GM21786 (cell line): Measurements from ENCODE around the gene ZNF385D.

Experiments
- ATAC-seq: cut with Tn5 transposase; IDR thresholded peaks from one replicate; pipeline ENCODE4 v1.9.1; 2021; ENCODE audit not compliant: unreplicated experiment

Gene ZNF385D

DNA sequence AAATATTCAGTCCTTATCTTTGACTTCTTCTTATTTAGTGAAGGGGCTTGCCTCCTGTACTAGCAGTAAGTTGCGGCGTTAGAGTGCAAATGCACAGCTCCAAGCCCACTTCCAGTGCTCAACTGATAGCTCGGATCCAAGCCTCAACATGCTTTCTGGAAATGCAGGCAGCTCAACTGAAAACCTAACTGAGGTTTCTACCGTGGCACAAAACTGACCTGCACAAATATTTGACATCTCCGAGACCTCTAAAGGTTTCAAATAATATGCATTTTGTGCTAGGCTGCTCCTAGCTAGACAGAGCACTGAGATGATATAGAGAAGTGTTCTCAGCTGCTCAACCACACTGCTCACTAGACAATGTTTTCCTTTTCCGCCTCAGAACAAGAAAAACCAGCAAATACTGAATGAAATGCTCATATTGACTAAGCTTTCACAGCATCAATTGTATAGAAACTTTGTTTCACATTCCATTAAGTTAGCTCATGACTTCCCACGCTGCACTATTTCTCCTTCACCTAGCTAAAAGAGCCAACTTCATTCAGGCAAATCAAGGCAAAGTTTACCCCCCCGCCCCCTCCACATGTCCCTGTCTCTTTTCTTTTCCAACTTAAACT, 822 bp downstream of the ZNF385D start:
- ATAC-seq = no peak

DNA sequence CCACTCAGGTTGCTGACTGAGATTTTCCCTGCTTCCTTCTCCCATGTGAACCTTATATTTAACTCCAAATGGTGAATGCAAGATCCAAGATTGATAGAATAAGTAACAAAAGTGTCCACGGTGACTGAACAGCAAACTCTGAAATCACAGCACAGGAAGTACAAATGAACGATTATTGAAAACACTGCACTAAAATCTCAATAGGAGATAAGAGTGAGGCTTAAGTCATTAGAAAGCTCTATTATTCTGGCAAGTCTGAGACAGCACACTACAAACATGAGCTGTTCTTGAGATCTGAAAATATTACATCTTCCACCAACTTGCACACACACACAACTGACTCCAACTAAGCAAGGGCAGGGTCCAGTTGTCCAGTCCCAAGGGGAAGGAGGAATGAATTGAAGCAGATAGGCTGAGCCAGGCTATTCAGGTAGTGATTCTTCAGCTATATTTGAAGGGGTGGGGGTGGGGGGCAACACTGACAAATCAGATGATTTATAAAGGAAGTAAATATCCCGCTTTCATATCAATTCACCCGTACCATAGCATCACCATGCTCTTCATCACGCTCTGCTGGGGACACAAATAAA, 2.9 kb downstream of the ZNF385D start:
- ATAC-seq = no peak

DNA sequence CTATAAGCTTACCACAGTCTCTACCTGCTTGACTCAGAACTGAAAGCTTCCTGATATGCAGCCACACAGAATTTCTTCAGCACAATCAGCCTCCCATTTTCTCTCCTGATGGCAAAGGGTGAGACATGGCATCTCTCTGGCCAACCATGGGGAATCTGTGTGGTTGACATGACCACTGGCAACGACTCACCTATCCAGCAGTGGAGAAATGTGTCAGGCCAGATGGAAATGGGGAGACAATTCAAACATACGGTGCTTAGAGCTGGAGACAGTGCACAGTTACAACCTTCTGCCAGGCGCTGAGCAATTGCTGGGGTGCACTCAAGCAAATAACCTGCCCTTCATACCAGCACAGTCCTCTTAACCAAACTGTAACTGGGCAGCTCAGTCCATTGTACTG, 3.6 kb downstream of the ZNF385D start:
- no peak for ATAC-seq

DNA sequence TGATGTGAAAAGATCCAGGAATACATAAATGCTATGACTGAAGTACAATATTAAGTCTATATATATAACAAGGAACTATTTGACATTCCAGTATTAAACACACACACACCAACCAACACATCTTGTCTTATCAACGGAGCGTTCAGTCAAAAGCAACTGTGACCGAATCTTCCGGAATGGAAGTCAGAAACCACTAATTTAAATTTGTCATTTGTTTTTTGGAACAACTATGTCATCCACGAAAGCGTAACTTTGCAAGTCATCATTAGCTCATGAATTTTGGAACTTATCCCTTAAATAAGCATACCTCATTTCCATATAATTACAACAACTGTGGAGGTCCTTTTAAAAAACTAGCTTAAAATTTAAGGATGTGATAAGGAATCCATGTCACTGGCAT, 5.0 kb downstream of the ZNF385D start:
- no peak for ATAC-seq

DNA sequence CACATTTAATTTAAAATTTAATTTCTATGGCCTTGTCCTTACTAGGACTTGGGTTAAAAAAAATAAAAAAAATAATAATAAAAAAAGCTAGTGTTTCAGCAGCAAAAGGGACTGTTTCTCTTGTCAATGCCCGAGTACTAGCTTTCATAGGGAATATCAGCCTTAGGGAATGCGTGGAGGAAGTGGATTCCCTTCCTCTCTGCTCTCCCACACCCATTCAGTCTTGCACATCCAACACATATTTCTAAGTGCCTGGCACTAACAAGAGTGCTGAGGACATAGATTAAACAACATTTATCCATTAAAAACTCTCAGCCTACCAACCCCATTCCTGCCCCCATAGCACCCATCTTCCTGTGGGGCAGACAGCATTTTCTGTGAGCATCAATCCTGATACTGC, 6.2 kb downstream of the ZNF385D start:
- ATAC-seq = no peak

DNA sequence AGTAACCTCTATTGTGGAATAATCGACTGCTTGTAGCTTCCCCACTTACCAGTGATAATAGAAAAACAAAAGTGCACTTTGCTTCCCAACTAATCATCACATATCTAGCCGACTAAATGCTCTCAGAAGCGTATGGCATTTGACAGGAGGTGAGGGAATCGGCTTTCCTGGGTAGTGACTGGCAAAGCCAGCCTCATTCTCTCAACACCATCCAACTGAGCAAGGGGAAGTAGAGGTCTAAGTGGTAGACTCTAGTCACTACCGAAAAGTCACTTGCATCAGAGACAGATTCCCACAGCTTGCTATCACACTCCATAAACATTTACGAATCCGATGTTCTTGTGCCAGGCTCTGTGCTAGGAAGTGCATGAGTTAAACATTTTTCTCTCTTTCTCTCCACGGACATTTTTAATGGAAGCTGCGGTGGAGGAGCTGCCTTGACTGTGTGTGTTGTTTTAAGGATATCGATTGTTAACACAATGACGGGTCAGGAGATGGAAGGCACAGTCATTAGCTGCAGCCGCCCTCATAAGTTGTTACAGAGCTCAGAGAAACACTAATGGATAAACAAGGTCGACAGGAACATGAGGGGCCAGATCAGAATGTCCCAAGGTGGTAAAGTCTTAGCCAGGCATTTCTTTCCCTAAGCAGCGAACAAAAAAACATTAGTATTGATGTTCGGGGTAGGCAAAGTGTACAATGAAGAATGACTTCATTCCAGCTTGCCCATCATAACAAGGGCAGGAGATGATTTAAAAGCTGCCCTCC, 11.9 kb downstream of the ZNF385D start:
- ATAC-seq = no peak

DNA sequence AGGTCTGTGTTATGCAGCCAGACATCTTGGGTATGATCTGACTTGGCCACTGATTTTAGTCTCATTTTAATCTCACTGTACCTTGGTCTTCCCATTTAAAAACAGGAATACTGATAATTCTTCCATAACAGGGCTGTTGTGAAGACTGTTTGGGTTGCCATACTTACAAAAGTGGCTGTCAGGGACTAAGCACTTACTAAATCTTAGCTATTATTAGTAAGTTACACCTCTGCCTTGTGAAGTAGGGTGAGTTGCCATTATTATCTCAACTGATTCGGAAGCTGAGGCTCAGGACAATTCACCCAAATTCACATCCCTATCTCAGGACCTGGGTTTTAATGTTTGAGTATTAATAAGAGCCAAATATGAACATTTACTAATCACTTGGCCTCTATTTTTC, 12.7 kb downstream of the ZNF385D start:
- ATAC-seq = no peak

DNA sequence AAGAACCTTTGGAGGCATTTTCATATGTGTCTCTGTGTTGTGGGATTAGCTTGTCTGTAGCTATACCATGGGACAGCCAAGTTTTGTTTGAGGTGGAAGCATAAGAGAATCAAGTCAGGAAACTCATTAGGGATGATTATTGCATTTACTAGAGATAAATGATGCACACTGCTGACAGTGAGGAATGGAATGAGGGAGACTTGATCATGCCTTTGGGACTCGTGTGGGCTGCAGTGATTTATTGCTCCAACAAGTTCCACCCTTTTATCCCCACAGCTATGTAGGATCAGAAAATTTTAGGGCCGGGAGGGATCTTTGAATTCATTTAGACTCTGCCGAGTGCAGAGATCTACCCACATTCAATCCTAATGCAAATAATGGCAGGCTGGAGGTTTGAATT, 16.3 kb downstream of the ZNF385D start:
- ATAC-seq = no peak

DNA sequence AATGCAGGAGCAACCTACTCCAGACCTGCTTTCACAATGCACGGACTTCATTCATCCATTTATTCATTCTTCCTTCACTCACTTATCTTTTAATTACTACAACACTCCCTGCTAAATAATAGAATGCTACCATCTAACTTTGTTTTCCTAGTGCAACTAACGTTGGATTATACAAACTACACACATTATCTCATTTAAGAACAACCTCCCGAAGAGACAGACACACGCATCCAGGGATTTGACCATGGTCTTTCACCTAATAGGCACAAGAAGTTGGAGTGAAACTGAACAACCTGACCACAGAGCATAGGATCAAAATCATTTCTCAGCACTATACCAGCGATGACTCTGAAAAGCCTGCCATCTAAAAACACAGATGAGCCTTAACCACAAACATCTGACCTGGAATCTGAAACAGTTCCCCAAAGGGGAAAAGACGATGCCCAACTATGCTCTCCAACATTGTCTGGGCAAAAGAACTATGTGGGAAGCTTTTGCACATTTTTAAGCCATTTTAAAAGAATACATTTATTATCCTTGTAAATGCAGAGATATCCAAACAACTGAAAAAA, 21.0 kb downstream of the ZNF385D start:
- ATAC-seq = no peak

DNA sequence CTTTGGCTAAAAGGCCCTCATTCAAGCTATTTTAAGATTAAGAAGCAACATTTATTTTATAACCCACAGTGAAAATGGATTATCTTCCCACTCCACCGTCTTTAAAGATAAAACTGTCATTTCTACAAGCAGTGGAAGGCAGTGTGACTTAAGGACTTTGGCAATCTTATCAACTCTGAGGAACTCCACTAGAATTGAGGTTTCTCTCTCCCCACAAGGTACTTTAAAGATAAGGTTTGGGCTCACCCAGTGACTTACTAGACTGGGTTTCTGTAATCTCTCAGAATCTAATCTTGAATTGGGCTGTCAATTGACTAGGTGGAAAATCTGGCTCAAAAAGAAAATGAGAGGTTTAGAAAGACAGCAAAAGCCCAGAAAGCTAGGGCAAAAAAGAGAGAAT, 21.7 kb downstream of the ZNF385D start:
- ATAC-seq = no peak

DNA sequence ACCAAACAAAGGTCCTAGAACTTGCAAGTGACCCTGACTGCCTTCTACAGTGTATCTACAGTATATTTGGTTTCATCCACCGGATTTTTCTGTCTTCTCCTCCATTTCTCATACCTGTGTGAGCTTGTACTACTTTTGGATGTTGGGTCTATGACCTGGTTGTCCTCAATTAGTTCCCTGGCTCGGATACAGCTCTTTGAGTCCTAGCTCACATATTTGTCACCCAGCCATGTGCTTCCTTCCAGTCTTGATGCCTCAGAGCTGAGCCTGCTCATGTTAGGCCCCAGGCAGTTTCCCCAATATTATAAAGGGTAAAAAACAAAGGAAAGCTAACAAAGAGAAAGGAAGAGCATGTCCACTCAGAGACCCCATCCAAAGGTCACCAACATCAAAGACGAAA, 28.2 kb downstream of the ZNF385D start:
- ATAC-seq = no peak

DNA sequence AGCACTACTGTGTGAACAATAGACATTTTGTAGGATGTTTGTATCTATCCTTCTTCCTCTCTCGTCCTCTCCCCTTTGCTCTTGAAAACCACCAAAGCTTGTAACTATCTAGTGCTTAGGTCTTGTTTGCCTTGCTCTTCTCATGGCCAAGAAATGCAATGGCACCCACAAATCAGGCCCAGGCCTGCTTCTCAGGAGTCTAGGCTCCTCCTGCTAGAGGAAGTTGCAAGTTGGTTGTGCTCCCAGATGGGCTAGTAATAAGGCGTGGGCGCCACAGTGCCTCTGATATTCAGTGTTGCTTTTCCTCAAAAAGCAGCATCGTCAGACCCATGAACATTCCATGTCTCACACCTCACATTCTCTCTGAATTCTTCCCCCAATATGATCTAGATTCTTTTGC, 28.7 kb downstream of the ZNF385D start:
- no peak for ATAC-seq

DNA sequence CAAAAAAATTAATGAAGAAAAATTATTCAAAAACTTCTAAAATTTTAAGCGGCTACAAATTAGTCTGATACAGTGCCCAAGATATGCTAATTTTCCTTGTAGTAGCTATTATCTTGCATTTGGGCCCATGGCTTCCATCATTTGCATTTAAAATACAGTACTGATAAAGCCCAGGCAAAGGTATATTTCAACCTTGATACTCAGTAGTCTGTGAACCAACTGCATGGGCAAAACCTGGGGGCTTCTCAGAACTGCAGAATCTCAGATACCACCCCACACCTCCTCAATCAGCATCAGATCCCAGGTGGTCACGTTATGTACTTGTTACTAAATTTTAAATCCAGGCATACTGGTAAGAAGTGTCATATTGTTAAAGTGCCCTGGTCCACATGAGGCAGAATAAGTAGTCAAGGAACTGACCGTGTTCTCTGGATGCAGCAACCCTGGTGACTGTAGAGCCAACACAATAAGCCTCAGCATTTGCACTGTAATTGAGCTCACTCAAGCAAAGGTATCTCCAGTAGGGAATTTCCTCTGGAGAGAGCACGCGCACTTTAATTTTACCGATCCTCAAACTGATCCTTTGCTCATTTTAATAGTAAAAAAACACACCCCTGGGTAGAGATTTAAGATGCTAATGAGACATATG, 31.9 kb downstream of the ZNF385D start:
- ATAC-seq = no peak

DNA sequence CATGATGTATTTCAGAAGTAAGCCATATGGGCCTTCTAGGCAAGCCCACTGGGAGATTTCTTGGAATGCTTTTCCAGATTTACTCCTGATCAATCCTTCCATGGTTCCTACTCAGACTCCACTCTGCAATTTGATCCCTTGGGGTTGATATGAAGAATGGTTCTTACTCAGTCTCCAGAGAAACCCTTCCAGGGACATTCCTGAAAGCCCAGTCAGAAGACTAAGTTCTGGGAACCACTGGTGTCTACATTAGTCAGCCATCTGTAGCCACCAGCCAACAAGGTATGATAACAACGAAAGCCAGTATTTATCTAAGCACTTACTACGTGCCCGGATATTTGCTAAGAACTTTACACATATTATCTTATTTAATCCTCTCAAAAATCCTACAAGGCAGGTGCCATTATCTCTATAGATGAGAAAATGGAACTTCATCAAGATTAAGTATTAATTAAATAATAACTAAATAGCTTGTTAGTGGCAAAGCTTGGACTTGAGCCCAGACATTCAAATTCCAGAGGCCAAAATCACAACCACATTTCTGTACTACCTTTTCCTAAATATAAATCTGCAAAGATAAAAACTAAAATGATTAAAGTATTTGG, 32.7 kb downstream of the ZNF385D start:
- no peak for ATAC-seq

DNA sequence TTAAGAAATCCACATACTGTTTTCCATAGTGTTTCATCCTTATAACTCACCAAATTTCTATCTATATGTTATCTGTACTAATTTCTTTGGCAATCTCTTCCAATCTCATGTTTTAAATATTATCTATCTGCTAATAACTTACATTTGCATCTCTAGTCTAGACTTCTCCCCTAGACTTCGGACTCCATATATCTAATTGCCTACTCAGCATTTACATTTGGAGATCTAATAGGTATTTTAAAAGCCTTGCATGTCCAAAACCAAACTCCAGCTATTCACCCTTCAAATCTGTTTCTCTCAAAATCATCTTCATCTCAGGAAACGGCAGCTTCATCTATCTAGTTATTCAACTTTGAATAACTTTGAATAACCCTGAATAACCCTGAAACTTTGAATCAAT, 35.3 kb downstream of the ZNF385D start:
- no peak for ATAC-seq

DNA sequence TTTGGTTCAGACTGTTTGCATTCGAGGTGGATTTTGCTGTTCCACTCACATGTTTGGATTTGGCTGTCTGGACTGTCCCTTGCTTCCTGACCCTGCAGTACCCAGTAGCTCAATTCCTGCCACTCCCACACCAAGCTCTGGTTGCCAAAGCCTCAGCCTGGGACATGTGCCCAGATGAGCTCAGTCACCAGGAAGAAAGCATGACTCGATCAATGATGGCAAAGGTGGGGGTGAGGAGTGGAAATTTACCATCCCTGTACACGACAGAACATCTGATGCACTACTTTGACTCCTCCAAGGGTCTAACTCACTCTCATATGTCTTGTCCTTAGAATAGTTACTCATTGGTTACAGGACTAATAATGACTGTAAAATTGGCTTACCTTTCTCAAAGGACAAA, 45.2 kb downstream of the ZNF385D start:
- ATAC-seq = no peak

DNA sequence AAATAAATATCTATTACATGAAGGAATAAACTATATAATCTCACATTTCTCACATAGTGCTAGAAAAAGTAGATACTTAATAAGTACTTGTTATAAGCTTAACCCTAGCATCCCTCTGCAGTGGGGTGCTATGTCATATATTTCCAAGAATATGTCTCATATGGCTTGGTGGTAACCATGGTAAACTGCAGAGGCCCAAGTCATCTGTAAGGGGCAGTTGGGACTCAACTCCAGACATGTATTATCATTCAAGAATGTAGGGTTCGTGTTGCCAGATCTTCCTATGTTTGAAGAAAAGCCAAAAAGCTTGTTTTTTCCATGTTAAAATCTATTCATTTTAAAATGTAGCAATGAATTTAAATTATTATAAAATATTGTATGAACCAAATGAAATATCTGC, 46.2 kb downstream of the ZNF385D start:
- ATAC-seq = no peak

DNA sequence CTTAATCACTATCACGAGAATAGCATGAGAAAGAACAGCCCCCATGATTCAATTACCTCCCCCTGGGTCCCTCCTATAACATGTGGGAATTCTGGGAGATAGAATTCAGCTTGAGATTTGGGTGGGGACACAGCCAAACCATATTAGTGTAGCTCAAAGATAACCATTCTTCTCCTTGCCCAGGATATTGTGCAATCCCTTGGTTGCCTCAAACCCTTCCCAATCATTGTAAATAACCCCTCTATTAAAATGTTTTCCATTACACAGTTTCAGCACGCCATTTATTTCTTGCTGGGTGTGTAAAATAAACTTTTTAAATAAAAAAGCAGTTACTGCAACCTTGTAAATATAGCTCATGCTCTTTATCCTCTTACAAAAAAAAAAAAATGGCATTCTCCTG, 47.7 kb downstream of the ZNF385D start:
- ATAC-seq = no peak

DNA sequence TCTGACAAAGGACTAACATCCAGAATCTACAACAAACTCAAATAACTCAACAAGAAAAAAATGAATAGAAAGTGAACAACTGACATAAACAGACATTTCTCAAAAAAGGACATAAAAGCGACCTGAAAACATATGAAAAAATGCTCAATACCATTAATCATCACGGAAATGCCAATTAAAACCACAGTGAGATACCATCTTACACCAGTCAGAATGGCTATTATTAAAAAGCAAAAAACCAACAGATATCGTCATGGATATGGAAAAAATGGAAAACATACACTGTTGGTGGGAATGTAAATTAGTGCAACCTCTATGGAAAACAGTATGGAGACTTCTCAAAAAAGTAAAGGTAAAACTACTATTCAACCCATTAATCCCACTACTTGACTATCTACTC, 53.3 kb downstream of the ZNF385D start:
- ATAC-seq = no peak

DNA sequence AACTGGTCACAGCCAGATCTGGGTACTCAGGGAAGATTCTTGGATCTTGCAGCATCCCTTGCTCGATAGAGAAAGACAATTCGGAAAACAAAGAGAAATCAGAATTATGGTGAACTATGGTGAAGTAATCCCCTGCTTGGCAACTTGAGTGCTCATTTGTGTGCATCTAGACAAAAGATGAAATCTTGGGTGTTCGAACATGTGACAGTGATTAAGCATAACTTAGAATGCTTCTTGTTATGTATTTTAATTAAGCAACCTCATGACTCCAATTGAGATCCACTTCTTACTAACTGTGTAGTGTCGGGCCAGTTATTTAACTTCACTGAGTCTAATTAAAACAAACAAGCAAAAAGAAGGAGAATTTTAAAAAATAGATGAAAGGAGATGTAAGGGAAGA, 56.5 kb downstream of the ZNF385D start:
- no peak for ATAC-seq

DNA sequence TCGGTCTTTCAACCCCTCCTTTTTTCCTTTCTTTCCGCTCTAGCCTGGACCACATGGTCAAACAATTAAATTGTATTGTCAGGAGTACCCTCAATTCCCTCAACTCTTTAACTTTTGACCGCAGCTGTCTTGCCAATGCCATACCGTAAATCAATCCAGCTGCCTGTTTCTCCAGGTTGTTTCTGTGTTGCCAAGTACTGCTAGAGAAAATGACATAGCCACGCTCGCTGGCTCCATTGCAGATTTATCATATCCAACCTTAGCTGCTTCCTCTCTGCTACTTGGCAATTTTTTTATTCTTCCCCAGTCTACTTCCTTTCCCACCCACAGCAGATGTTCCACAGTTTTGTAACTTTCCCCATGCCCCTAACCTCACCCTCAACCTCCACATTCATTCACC, 60.0 kb downstream of the ZNF385D start:
- no peak for ATAC-seq
